GM23338 (cell line): ENCODE data around the gene KCND2. TPM values are rescaled to one million over a fixed set of nuclear protein-coding genes. Genes with fewer than 3 reads are reported as not detected.

Source experiments
- ATAC-seq: fragments of 200-7000 bp; cut with Tn5 transposase; 3 replicates; pipeline ENCODE4 v1.9.1; 2020
- DNase-seq: peaks from one replicate; pipeline ENCODE4 v3.0.0-alpha.2; 2015; ENCODE audit warnings: low spot score
- H2AFZ ChIP-seq: fragments of 200-600 bp; sonication (generic); 2 replicates; pipeline ENCODE4 v1.8.0; 2016; ENCODE audit warnings: antibody characterized with exemption, mild to moderate bottlenecking, moderate library complexity
- H3F3A ChIP-seq: fragments of 200-600 bp; sonication (generic); replicated peaks from 2 replicates; pipeline ENCODE4 v1.8.0; 2017; ENCODE audit warnings: antibody characterized with exemption, mixed run types, low read depth
- H3K27ac ChIP-seq: fragments of 200-600 bp; sonication (generic); 2 replicates; pipeline ENCODE4 v1.6.1; 2016; ENCODE audit warnings: low read depth
- H3K27me3 ChIP-seq: fragments of 200-600 bp; sonication (generic); 2 replicates; pipeline ENCODE4 v1.8.0; 2016; ENCODE audit warnings: mild to moderate bottlenecking, mixed run types, moderate library complexity; ENCODE audit not compliant: insufficient read depth
- H3K36me3 ChIP-seq: fragments of 200-600 bp; sonication (generic); 2 replicates; pipeline ENCODE4 v1.8.0; 2016; ENCODE audit warnings: mild to moderate bottlenecking; ENCODE audit not compliant: insufficient read depth
- H3K4me1 ChIP-seq: fragments of 200-600 bp; sonication (generic); 2 replicates; pipeline ENCODE4 v1.8.0; 2016; ENCODE audit warnings: mild to moderate bottlenecking, moderate library complexity; ENCODE audit not compliant: insufficient read depth
- H3K4me2 ChIP-seq: fragments of 200-600 bp; sonication (generic); 2 replicates; pipeline ENCODE4 v1.7.1; 2017; ENCODE audit warnings: mixed run types
- H3K4me3 ChIP-seq: fragments of 200-600 bp; sonication (generic); 2 replicates; pipeline ENCODE4 v1.6.1; 2016; ENCODE audit warnings: mixed run types
- H3K79me2 ChIP-seq: fragments of 200-600 bp; sonication (generic); replicated peaks from 2 replicates; pipeline ENCODE4 v1.8.0; 2017; ENCODE audit warnings: mild to moderate bottlenecking; ENCODE audit not compliant: insufficient read depth
- H3K9me2 ChIP-seq: fragments of 200-600 bp; sonication (generic); 2 replicates; pipeline ENCODE4 v1.8.0; 2017; ENCODE audit not compliant: insufficient read depth
- H4K20me1 ChIP-seq: fragments of 200-600 bp; sonication (generic); replicated peaks from 2 replicates; pipeline ENCODE4 v1.8.0; 2017; ENCODE audit warnings: mild to moderate bottlenecking; ENCODE audit not compliant: insufficient read depth
- H3K27ac Mint-ChIP-seq: 2 replicates; pipeline ENCODE4 v1.8.0; 2020; ENCODE audit warnings: inconsistent platforms, mild to moderate bottlenecking, moderate library complexity, mixed read lengths
- H3K27me3 Mint-ChIP-seq: 3 replicates; pipeline ENCODE4 v1.8.0; 2022; ENCODE audit warnings: low read depth, mild to moderate bottlenecking, moderate library complexity, mixed read lengths, inconsistent platforms; ENCODE audit not compliant: insufficient read depth, poor library complexity
- H3K36me3 Mint-ChIP-seq: 3 replicates; pipeline ENCODE4 v1.8.0; 2021; ENCODE audit warnings: low read depth, mild to moderate bottlenecking, inconsistent platforms, moderate library complexity, mixed read lengths
- H3K4me1 Mint-ChIP-seq: 3 replicates; pipeline ENCODE4 v1.8.0; 2020; ENCODE audit warnings: mild to moderate bottlenecking, inconsistent platforms, mixed read lengths
- H3K4me3 Mint-ChIP-seq: 3 replicates; pipeline ENCODE4 v1.8.0; 2021; ENCODE audit warnings: moderate library complexity, mild to moderate bottlenecking, inconsistent platforms, mixed read lengths
- H3K9me3 Mint-ChIP-seq: 3 replicates; pipeline ENCODE4 v1.8.0; 2020; ENCODE audit warnings: moderate library complexity, mild to moderate bottlenecking, inconsistent platforms, mixed read lengths
- CTCF ChIP-seq, 2 experiments: fragments of 200-600 bp in 1 of 2; sonication (generic) in 1 of 2; conservative IDR thresholded peaks; 2 replicates each; pipeline versions ENCODE4 v1.5.1 to v1.6.1; 2016 to 2017; ENCODE audit warnings: antibody characterized with exemption in 2 of 2, low read depth in 2 of 2, mild to moderate bottlenecking in 2 of 2, moderate library complexity in 1 of 2
- ETS1 ChIP-seq: IDR thresholded peaks from 2 replicates; pipeline ENCODE4 v1.6.1; 2016; ENCODE audit warnings: antibody characterized with exemption
- EZH2 ChIP-seq: fragments of 200-600 bp; sonication (generic); IDR thresholded peaks from one replicate; pipeline ENCODE4 v1.8.0; 2017; ENCODE audit warnings: antibody characterized with exemption, mild to moderate bottlenecking, low read depth; ENCODE audit not compliant: unreplicated experiment
- JUNB ChIP-seq: IDR thresholded peaks from one replicate; pipeline ENCODE4 v1.6.1; 2016; ENCODE audit warnings: antibody characterized with exemption; ENCODE audit not compliant: unreplicated experiment
- STAT1 ChIP-seq: IDR thresholded peaks from one replicate; pipeline ENCODE4 v1.6.1; 2016; ENCODE audit warnings: antibody characterized with exemption; ENCODE audit not compliant: unreplicated experiment
- ZNF114 ChIP-seq: fragments of 250-450 bp; sonication (Bioruptor Pico); IDR thresholded peaks from 2 replicates; pipeline ENCODE4 v1.5.0; 2020; ENCODE audit warnings: mild to moderate bottlenecking, moderate library complexity
- ZNF462 ChIP-seq: fragments of 250-450 bp; sonication (Bioruptor Pico); IDR thresholded peaks from 2 replicates; pipeline ENCODE4 v1.5.0; 2020; ENCODE audit warnings: mild to moderate bottlenecking, moderate library complexity
- polyA plus RNA-seq: library from polyadenylated mRNA; unstranded; fragments of >200 nt; fragmentation: Nextera tagmentation; extraction: Ambion mirVana; gene quantifications from 2 replicates; pipeline ENCODE4 v1.2.1, GENCODE V29; 2016
- total RNA-seq: library from RNA; depleted of rRNA; stranded (reverse); fragments of >200 nt; shearing (Covaris generic); gene quantifications from 2 replicates; pipeline ENCODE4 v1.2.3, GENCODE V29; 2014

KCND2 gene
- total and polyA plus RNA-seq, 2 experiments from 2014 or later: 7.1 to 15.6 TPM

GRCh38 chr7:120615703-120616102 is 342.7 kb downstream of the KCND2 start:
- Histone ChIP-seq H4K20me1 (no peaks in the 10 kb centered on the region), H3K4me1 (no peaks in the 10 kb centered on the region), H2AFZ (no peak overlapping the region), H3K4me3 (no peak overlapping the region), H3K36me3 (no peaks in the 10 kb centered on the region), H3K9me2 (no peaks in the 10 kb centered on the region), H3K27me3 (no peaks in the 10 kb centered on the region), H3K4me2 (no peak overlapping the region), H3F3A (no peaks in the 10 kb centered on the region), H3K27ac (no peak overlapping the region), H3K79me2 (no peaks in the 10 kb centered on the region)
- H3K36me3 Mint-ChIP-seq: no peaks in the 10 kb centered on the region
- DNase-seq (no peak), ATAC-seq (no peak)
- no peaks in the 10 kb centered on the region for H3K27me3 Mint-ChIP-seq
- no peak for TF ChIP-seq ZNF114
- TF ChIP-seq EZH2: no peak
- TF ChIP-seq STAT1: no peak
- no peak for TF ChIP-seq ETS1
- TF ChIP-seq JUNB: no peak
- no peak for TF ChIP-seq ZNF462 (CRISPR knock-in tag)
- no peak for TF ChIP-seq CTCF (conservative IDR thresholded peaks at IDR 0.05; ENCODE audit: low read depth in 2 of 2)
- H3K9me3 Mint-ChIP-seq: no peaks in the 10 kb centered on the region
- H3K4me3 Mint-ChIP-seq: no peak overlapping the region
- H3K4me1 Mint-ChIP-seq: no peaks in the 10 kb centered on the region
- H3K27ac Mint-ChIP-seq: 0 out of 2 replicates have a peak overlapping the region, but pooled peaks have one; percentile 16
